ENCODE measurements around the gene F5. TPM values are rescaled to one million over a fixed set of nuclear protein-coding genes. Genes with fewer than 3 reads are reported as not detected.

Gene F5
- total RNA-seq, 4 donors from 2014 or later = 1.4 to 5.0 (median 3.7) TPM

GRCh38 chr1:169529068-169529642 is 57.1 kb downstream of the F5 start:
- DNase-seq (ENCODE audit: low spot score) (no peak), ATAC-seq (ENCODE audit: low FRiP score) (no peak)
- no peak for TF ChIP-seq CTCF (IDR thresholded peaks at IDR 0.05)

DNA sequence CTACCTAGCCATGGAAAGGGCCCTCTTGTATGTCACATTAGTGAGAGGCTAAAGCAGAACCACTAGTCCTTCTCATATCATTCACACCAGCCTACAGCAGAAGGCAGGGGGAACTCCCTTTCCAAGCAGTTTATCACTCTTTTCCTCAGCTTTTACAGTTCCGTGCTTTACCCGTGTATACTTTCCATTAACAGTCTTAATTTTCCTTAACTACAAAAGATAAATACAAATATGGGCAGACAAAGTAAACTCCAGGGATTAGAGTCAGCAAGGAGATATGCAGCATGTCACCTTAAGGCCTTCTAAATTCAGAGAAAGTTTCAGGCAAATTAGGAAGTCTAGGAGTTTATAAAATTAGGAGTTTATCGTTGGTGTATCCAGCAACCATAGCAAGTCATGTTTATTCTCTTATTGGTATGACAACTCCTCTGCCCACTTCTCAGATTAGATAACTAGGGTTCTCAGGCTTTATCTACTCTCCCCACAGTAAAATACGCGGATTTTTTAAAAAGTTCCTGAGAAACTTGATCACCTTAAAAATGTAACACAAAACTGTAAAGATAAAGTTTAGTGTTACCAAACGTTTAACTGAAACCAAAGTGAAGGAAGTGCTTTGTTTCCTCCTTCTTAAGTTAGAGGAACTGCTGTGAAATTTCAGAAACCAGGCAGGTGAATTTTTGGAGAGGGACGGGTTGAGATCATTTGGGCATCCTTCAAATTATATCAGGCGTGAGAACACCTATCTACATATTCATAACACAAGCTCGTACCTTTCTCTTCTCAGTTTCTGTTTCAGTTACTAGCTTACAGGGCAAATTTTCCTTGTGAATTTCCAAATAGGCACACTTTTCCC is 57.8 kb downstream of the F5 start:
- no peak for TF ChIP-seq CTCF (IDR thresholded peaks at IDR 0.05)
- DNase-seq (ENCODE audit: low spot score) (no peak), ATAC-seq (ENCODE audit: low FRiP score) (no peak)

DNA sequence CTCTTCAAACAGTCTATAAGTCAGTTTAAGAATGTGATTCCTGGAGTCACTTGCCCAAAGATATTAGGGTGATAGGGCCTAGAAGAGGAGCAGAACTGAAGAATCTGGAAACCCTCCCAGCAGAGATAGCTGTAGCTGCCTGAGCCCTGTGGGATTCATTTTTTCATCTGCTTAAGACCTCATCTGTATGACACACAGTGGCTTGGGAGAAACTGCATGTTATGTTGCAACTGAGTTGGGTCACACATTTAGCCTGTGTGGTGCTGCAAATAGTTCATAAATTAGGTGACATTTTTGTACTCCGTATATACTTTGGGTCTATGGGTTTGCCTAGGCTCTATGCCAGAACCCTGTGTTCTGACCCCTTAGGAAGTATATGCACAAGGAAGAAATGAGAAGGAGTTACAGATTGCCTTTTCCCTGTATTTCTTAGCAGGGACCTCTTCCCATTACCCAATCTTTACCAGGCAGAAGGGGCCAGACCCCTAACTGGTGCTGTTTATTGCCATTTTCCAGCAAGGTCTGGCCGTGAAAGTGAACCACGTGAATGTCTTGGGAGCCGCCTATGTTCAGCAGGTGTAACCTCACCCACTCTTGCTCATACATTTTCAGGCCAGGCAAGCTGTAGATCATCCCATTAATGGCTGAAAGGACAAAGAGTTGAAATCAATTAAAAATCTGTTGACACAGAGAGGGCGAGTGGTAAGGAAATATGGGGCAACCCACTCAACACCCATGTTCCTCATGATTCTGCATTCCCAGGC is 58.6 kb downstream of the F5 start:
- no peak for TF ChIP-seq CTCF (IDR thresholded peaks at IDR 0.05)
- no peak for DNase-seq (ENCODE audit: low spot score)
- no peak for ATAC-seq (ENCODE audit: low FRiP score)

GRCh38 chr1:169527001-169527400 is 59.3 kb downstream of the F5 start:
- ATAC-seq (ENCODE audit: low FRiP score) = no peak
- DNase-seq (ENCODE audit: low spot score) = no peak
- no peak for TF ChIP-seq CTCF (IDR thresholded peaks at IDR 0.05)

DNA sequence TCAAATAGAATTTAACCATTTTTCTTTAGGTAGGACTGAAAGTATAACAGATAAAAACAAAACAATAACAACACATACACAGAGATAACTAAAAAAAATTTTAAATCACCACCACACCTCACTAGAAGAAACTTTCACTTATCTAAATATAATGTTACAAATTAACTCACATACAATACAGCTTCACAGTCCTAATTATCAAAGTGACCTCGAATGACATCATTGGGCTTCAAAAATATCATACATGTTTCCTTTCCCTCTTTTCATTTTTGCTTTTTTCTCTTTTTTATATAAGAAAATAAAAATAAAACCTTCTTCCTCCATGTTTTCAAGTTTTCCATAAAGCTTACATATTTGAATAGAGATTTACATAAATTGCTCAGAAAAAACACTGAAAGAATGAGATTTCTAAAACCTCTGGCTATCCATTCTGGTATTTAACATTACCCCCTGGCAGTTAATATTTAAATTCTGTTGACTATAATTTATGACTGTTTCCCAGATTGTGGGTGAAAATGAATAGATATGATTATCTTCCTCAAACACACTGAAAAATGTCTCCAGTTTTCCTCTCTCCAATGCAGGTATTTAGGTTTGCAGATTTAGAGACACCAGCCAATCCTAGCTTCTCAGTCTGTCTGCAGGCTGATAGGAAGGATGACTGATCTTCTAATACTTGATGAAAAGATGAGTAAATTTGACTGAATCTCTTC is 60.0 kb downstream of the F5 start:
- ATAC-seq (ENCODE audit: low FRiP score) = no peak
- no peak for TF ChIP-seq CTCF (IDR thresholded peaks at IDR 0.05)
- DNase-seq (ENCODE audit: low spot score) = no peak

- no peak for ATAC-seq (ENCODE audit: low FRiP score)
- no peak for TF ChIP-seq CTCF (IDR thresholded peaks at IDR 0.05)
Measured at GRCh38 chr1:169525391-169525790, 60.9 kb downstream of the F5 start.

More at GRCh38 chr1:169525391-169525790, 60.9 kb downstream of the F5 start:
- no peak for DNase-seq (ENCODE audit: low spot score)
